Stimulated activated naive CD8-positive, alpha-beta T cell treated with anti-CD3 and anti-CD28 coated beads, Interleukin-15, Interleukin-2, amounts not matched to agents 100 U/mL and 50 U/mL, for 24 hours (primary cell): ENCODE data around the gene NFIX.

Source experiments
- ATAC-seq: fragments of 150-1000 bp; cut with Tn5 transposase; one replicate; pipeline ENCODE4 v1.10.0; 2021
- DNase-seq: peaks from one replicate; pipeline ENCODE4 v3.0.0; 2021

The NFIX gene

DNA sequence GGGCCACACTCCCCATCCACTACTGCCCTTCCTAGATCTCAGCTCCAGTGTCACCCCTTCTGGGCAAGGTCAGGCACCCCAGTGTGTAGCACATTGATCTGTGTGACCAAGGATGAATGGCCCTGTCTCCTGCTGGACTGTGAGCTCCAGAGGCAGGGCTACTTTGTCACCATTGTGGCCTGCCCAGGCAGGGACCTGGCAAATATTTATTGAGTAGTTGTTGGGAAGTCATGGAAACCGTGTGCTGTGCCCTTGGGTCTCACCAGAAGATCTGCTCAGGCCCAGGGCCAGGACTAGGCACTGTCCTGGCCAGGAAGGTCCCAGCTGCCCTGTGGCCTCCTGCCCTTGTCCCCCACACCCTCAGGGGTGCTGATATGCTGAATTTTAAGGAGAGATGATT lies 133.3 kb downstream of the NFIX start:
- no peak for DNase-seq
- no peak for ATAC-seq

DNA sequence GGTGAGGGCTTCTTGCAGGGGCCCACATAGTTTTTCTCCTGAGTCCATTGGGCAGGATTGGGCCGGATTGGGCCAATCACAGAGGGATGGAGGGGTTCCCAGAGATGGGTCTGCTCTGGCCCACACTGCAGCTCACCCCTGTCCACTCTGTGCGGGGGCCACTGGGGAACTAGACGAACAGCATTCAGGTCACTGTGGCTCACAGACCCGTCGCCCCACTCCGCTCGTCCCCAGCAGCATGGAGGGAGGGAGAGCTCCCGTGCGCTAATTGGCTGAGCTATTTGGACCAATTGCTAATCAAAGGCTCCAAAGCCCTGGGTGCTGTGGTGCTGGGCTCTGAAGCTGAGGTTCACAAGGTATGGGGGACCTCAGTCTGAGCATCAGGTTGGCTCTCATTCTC lies 134.1 kb downstream of the NFIX start:
- ATAC-seq (no peak), DNase-seq (no peak)

DNA sequence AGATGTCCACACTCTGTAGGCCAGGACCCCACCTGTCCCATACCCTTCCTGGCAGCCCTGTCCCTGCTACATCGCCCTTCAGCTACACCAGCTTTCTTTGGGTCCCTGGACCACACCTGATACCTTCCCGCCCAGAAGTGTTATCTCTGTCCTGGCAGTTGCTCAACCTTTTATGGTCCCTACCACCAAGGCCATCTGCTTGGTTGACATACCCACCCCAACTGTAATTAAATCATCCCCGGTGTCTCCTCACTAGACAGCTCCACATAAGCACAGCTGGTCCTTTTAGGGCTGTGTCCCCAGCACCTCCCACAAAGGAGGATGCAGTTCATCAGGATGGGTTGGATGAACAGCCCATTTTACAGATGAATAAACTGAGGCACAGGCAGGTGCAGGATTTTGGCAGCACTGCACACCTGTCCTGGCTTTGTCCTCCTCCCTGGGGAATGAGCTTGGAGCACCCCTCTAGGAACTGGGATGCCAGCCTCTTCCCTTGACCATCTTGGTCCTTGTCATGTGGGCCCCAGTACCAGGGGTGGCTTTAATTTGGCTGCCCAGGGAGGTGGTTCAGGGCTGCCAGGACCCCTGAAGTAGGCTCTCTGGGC lies 135.7 kb downstream of the NFIX start:
- DNase-seq (no peak), ATAC-seq (no peak)

DNA sequence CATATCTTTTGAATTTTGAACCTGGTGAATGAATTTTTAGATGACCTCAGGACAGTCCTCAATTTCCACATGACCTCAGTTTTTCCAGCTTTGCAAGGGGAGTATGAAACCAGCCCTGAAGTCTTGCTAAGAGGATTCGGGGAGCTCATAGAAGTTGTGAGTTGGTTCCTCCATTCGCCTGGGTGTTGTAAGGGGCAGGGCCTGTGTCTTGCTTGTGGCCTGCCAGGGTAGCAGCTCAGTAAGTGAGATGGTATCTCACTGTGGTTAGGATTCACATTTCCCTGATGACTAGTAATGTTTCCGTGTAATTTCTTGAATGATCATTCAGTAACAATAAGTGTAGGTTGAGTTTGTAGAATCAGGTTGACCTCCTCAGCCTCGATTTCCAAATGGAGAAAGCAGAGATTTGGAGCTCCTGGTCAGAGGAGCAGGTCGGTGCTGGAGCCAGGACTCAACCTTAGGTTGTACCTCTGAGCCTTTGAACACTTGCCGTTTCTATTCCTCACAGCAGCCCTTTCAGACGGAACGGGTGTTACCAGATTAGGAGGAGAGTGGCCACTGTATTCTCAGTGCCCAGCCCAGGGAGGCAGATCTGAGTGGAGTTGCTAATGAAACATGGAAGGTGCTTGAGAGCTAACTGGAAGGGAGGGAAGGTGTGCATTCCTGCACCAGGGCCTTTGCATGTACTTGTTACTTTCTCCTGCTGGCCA lies 137.4 kb downstream of the NFIX start:
- DNase-seq (peak; percentile 73), ATAC-seq (peak; percentile 99)

GRCh38 chr19:13133241-13133870 lies 138.1 kb downstream of the NFIX start:
- DNase-seq (no peak), ATAC-seq (no peak)

DNA sequence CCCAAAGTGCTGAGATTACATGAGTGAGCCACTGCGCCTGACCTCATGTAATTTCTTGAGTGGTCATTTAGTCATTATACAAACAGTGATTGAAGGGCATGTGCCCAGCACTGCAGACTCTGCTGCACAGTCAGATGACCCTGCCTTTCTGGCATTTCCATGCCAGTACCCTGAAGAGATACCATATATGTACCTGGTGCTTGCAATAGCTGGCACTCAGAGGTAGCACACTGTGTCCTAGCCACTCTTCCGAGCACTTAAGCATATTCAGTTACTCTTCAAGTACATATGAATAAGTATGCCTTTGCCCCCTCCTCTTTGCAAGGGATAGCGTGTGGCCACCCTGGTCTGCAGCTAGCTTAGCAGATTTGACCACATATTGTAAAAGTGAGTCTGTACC lies 139.4 kb downstream of the NFIX start:
- no peak for ATAC-seq
- DNase-seq, result no peak

GRCh38 chr19:13135068-13136062 lies 140.1 kb downstream of the NFIX start:
- DNase-seq, result no peak
- no peak for ATAC-seq

DNA sequence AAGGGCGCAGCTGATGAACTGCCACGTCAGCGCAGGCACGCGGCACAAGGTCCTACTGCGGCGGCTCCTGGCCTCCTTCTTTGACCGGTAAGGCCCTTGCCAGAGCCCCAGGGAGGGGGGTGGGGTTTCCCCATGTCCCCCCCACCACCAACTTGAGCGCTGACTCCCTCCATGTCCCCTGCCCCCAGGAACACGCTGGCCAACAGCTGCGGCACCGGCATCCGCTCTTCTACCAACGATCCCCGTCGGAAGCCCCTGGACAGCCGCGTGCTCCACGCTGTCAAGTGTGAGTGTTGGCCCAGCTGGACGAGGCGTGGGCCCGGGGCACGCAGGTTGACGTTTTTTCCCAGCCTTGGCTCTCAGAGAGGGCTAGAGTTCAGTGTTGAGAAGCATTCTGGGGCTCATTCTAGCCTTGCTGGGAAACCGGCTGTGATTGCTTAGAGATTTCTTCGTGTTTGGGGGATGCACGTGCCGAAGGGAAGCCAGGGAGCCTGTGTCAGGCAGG lies 142.1 kb downstream of the NFIX start:
- DNase-seq, result no peak
- no peak for ATAC-seq

DNA sequence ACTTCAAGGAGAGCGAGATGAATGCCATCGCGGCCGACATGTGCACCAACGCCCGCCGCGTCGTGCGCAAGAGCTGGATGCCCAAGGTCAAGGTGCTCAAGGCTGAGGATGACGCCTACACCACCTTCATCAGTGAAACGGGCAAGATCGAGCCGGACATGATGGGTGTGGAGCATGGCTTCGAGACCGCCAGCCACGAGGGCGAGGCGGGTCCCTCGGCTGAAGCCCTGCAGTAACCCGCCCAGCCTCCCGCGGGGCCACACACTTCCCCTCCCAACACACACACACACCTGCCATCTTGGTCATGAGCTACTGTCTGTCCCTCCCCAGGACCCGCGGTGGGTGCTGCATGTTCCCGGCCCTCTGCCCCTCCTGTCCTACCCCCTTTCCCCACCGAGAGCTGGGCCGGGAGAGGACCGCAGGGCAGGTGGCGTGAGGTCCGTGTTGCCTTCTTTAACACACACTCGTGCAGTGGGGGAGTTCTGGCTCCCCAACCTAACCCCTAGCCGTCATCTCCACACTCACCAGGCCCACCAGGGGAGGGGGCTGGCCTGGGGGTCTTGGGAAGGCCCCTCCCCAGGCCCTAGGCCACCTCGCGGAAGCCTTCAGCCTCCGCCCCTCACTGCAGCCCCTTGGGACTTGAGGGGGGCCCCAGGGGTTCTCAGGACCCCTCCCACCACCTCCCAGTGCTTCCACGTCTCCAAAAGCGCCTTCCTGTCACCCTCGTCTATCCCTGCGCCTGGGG lies 143.1 kb downstream of the NFIX start:
- no peak for DNase-seq
- ATAC-seq, result no peak

DNA sequence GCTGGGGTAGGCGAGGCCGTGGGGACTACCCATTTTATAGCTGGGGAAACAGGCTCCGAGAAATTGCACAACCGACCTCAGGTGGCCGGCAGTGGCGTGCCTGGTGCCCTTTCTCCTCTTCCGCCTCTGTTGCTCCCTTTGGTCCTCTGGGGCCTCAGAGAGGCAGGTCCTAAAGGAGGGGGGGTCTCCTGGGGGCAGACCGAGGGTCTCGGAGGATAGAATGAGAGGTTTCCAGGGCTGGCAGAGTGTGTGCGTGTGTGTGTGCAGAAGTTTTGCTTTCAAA lies 143.6 kb downstream of the NFIX start:
- ATAC-seq (no peak), DNase-seq (no peak)

GRCh38 chr19:13139633-13140311 lies 144.5 kb downstream of the NFIX start:
- ATAC-seq, result no peak

DNA sequence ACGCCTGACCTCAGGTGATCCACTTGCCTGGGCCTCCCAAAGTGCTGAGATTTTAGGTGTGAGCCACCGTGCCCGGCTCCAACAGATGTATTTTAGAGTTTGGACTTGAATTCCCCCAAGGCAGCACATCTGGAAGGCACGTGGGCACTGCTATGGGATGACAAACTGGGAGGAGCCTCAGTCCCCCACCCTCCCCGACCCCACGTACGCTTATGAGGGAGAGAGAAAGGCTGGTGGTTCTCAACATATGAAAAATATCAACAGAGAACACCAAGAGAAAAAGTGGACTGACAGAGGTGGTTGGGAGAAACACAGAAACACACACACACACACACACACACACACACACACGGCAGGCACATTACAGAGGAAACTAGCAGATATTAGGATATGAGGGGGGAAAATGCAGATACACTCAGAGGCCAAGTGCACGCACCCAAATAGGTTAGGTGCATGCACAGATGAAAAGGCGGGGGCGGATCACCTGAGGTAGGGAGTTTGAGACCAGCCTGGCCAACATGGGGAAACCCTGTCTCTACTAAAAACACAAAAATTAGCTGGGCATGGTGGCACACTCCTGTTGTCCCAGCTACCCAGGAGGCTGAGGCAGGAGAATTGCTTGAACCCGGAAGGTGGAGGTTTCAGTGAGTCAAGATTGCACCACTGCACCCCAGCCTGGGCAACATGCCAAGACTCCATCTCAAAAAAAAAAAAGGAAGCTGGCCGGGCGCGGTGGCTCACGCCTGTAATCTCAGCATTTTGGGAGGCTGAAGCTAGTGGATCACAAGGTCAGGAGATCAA lies 151.7 kb downstream of the NFIX start:
- no peak for DNase-seq
- ATAC-seq, result no peak

More at GRCh38 chr19:13139633-13140311, 144.5 kb downstream of the NFIX start:
- DNase-seq, result no peak
